ENCODE data around the gene PRCD.
A peak's percentile ranks its signal among the peaks of the same experiment; 100 is the strongest.

The PRCD gene

GRCh38 chr17:76542566-76542971 lies 2.7 kb downstream of the PRCD start:
- no peak for DNase-seq

- no peak for DNase-seq
These were observed 3.1 kb downstream of the PRCD start for GRCh38 chr17:76542984-76543383.

GRCh38 chr17:76543482-76543825 lies 3.6 kb downstream of the PRCD start:
- no peak for DNase-seq

- DNase-seq: no peak
These were observed 4.1 kb downstream of the PRCD start for GRCh38 chr17:76543826-76544545.

GRCh38 chr17:76544546-76545365 lies 4.9 kb downstream of the PRCD start:
- DNase-seq: no peak

- DNase-seq: no peak
These were observed 6.2 kb downstream of the PRCD start for GRCh38 chr17:76545918-76546555.

GRCh38 chr17:76546556-76547182 lies 6.8 kb downstream of the PRCD start:
- no peak for DNase-seq

- peak; percentile 64 for DNase-seq
These were observed 7.4 kb downstream of the PRCD start for GRCh38 chr17:76547183-76547641.

- DNase-seq: no peak
These were observed 7.9 kb downstream of the PRCD start for GRCh38 chr17:76547642-76548202.

- no peak for DNase-seq
These were observed 8.8 kb downstream of the PRCD start for GRCh38 chr17:76548378-76549214.

- DNase-seq: no peak
These were observed 9.3 kb downstream of the PRCD start for GRCh38 chr17:76549215-76549518.

GRCh38 chr17:76549539-76549938 lies 9.7 kb downstream of the PRCD start:
- no peak for DNase-seq

- DNase-seq: no peak
These were observed 11.1 kb downstream of the PRCD start for GRCh38 chr17:76550712-76551615.

- DNase-seq: no peak
These were observed 11.8 kb downstream of the PRCD start for GRCh38 chr17:76551685-76552084.

- DNase-seq: no peak
These were observed 13.5 kb downstream of the PRCD start for GRCh38 chr17:76553178-76553908.

- DNase-seq: no peak
These were observed 14.3 kb downstream of the PRCD start for GRCh38 chr17:76554131-76554530.

- DNase-seq: peak; percentile 61
These were observed 17.0 kb downstream of the PRCD start for GRCh38 chr17:76556765-76557367.

- peak; percentile 95 for DNase-seq
These were observed 17.7 kb downstream of the PRCD start for GRCh38 chr17:76557368-76558197.
